AG09319 (cell line): Measurements from ENCODE around the gene DLX3.

Experiments
- DNase-seq: peaks from one replicate; pipeline ENCODE4 v3.0.0-alpha.2; 2010; ENCODE audit warnings: low read depth; ENCODE audit errors: extremely low read depth
- TF ChIP-seq, protein P1 (sequence below): IDR thresholded peaks from 2 replicates; pipeline ENCODE4 v1.5.1; 2011; ENCODE audit warnings: low read depth, mild to moderate bottlenecking, inconsistent platforms, low read length, moderate library complexity

Gene DLX3

DNA sequence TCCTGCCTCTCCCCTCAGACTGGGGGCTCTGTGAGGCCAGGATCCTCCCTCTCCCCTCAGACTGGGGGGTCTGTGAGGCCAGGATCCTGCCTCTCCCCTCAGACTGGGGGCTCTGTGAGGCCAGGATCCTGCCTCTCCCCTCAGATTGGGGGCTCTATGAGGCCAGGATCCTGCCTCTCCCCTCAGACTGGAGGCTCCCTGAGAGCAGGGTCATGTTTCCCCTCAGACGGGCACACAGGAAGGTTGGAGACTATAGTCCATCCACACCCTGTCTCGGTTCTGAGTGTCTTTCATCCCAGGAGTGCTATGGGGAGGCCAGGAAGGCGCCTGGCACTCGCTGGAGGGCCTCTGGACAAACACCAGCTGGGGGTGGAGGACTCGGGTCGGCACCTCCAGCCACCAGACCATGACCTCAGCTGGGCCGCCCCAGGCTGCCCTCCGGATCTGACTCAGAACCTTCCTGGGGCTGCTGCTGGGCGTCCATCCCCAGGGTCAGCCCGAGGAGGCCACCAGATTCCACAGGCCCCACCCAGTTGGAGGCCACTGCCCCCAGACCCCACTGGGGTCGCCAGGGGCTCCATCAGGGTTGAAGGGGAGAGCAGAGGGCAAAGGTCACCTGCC is 48.0 kb downstream of the DLX3 start:
- DNase-seq: no peak
- TF ChIP-seq, protein P1, sequence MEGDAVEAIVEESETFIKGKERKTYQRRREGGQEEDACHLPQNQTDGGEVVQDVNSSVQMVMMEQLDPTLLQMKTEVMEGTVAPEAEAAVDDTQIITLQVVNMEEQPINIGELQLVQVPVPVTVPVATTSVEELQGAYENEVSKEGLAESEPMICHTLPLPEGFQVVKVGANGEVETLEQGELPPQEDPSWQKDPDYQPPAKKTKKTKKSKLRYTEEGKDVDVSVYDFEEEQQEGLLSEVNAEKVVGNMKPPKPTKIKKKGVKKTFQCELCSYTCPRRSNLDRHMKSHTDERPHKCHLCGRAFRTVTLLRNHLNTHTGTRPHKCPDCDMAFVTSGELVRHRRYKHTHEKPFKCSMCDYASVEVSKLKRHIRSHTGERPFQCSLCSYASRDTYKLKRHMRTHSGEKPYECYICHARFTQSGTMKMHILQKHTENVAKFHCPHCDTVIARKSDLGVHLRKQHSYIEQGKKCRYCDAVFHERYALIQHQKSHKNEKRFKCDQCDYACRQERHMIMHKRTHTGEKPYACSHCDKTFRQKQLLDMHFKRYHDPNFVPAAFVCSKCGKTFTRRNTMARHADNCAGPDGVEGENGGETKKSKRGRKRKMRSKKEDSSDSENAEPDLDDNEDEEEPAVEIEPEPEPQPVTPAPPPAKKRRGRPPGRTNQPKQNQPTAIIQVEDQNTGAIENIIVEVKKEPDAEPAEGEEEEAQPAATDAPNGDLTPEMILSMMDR: no peak

DNA sequence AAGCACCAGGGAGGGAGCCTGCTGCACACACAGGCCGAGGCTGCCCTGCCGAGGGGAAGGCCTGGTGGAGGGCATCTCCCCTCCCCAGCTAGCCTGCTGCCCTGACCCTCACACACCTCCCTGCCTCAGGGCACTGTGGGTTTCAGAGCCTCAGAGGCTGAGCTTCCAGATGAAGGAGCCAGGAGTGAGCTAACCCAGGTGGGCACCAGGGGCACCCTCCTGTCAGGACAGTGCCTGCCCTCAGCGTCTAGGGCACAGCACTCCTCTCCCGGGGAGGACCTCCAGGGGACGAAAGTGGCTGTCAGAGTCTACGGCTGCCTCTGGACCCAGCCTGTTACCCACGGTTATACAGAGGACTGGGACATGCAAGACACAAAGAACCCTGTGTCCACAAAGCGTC is 48.8 kb downstream of the DLX3 start:
- TF ChIP-seq, protein P1: no peak
- DNase-seq: no peak

DNA sequence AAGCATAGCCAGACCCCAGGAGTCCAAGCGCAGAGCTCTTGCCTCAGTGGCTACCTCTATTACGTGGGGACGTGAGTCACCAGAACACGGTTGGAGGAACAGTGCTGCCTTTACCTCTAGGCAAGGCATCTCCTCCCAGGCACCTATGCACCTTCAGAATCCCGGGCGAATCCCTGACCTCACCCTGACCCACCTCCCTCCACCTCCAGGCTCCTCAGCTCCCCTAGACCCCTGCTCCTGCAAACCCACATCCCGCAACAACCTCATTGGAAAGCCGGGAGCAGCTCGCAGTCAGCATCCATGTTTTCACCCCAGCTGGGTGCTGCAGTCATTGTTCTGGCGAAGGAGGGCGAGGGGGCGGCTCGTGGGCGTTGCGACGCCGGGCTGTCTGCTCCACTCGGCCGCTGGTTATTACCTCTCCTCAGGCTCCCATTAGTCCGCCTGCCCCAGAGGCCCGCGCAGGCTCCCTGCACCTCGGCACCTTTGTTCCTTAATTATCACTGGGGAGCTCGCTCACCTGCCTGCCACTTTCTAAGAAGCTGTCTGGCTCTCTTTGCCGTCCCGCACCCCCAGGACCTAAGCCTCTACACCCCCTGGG is 50.7 kb downstream of the DLX3 start:
- TF ChIP-seq, protein P1: no peak
- no peak for DNase-seq

DNA sequence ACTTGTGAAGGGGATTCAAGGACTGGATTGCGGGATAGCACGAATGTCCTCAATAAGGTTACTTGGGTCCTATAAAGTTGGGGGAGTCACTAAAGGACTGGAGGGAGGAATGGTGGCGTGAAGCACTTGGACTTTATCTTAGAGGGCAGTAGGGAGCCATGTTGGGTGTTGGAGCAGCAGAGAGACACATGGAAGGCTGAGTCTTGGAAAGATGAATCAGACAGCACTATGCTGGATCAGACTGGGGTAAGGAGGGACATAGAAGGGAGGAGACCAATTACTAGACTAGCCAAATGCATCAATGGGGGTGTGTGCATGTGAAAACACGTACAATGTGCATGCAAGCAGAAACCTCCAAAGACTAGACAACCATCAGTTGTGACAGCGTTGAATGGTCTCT is 52.1 kb downstream of the DLX3 start:
- no peak for DNase-seq
- TF ChIP-seq, protein P1: no peak

DNA sequence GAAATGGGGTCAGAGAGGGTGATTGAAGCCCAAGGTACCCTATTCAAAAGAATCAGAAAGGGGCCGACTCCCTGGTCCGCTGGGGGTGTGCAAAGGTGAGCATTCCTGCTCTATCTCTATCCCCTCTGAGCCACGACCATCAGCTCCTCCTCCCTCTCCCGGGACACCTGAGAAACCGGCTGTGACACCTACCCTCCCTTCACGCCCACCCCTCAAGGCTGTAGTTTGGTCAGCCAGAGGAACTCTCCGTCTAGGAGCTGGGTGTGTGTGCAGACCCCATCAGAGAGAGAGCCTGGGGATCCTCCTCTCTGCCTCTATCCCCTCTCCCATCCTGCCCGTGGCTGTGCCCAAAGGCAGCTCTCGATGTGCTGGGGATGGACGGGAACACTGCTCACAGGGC is 53.6 kb downstream of the DLX3 start:
- TF ChIP-seq, protein P1: no peak
- no peak for DNase-seq
